Renal pelvis (tissue), 4 donors: ENCODE results near the gene FAM200B. TPM values are rescaled to one million over a fixed set of nuclear protein-coding genes. Genes with fewer than 3 reads are reported as not detected.
"Not testable (repeated sequence)": the region's sequence is repeated elsewhere in the genome, so short reads cannot be mapped to it uniquely, and the experiment has no call there.

Experiments used
- DNase-seq: peaks from one replicate; pipeline ENCODE4 v3.0.0-alpha.2; 2013
- polyA plus RNA-seq, 3 donors: library from polyadenylated mRNA; unstranded; fragments of 120-200 nt; gene quantifications; one replicate each; pipeline ENCODE4 v1.2.1, GENCODE V29; 2013; ENCODE audit not compliant: insufficient read length in 3 of 3

The FAM200B gene
- polyA plus RNA-seq, 3 donors, result 59.8 to 63.1 (median 61.6) TPM

DNA sequence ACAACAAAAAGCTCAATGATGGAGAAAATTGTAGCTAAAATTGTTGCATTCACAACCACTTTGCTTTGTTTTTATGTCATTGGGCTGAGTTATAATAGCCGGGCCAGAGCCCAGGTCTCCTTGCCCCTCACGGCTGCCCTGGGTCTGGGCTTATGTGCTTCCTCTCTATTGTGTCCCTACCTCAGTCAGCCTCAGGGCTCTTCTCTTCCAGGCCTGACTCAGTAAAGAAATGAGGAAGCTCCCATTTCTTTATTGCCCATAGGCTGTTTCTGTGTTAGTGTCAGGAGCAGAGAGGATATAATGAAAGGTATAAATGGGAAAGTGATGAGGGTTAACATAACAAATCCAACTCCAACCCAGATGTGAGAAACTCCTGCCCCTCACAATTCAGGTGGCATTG lies 39.2 kb downstream of the FAM200B start:
- no peak for DNase-seq

DNA sequence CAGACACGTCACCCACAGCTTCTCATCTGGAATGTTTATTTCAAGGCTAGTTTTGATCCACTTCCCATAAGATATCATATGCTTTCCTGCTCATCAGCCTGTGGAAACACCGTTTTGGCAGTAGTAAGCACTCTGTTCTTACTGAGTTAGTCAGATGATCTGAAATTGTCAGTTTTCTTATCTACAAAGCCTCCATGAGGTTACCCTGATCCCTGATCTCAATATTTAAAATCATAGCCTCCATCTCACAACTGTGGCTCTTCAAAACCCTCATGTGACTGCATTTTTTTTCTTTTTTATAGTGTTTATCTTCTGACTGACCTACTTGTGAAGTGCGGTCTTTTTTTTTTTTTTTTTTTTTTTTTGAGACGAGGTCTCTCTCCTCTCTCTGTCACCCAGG lies 44.0 kb downstream of the FAM200B start:
- no peak for DNase-seq

DNA sequence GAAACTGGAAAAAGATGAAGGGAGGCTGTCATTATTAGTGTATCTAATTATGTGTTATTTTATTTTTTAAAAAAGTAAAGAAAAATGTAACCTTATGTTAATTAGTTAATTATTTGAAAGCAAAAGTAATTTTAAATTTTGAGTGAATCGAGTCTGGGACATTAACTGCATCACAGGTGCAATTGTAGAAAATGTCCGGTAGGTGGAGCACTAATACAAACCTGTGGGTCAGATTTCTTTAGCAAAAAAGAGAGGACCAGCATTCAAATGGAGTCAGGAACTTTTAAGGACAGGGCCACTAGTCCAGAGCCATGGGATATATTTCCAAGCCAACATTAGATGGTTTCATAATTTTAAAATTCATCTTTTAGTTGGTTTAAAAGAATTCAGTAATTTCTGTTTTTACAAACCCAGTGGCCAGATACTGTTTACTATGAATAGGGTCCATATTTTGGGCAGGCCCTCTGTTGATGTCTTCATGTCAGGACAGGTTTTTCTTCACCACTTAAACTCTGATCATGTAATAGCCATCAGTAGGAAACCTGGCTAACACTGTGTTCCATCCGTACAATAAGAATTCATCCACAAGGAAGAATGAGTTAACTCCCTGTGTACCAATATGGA lies 48.4 kb downstream of the FAM200B start:
- DNase-seq, result no peak

DNA sequence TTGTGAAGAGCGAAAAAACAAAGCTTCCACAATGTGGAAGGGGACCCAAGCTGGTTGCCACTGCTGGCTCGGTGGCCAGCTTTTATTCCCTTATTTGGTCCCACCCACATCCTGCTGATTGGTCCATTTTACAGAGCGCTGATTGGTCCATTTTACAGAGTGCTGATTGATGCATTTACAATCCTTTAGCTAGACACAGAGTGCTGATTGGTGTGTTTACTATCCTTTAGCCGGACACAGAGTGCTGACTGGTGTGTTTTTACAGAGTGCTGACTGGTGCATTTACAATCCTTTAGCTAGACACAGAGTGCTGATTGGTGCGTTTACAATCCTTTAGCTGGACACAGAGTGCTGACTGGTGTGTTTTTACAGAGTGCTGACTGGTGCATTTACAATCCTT lies 51.4 kb downstream of the FAM200B start:
- DNase-seq, result not testable (repeated sequence)

DNA sequence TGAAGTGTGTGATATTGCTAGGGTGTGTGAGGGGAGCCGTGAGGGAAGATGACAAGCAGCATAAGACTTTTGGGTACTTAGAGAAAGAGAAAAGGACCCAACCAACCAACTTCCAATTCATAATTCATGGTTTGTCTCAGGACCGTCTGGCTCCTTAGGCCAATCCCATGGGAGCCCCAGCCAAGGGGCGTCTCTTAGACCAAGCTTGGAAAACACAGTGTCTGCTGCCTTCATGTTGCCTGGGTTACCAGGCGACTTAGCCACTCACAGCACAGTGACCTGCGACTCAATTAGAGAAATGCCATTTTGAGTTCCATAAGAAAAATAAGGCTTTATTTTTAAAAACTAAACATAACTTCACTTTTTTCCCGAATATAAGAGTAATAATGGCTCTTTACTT lies 53.9 kb downstream of the FAM200B start:
- DNase-seq, result no peak

DNA sequence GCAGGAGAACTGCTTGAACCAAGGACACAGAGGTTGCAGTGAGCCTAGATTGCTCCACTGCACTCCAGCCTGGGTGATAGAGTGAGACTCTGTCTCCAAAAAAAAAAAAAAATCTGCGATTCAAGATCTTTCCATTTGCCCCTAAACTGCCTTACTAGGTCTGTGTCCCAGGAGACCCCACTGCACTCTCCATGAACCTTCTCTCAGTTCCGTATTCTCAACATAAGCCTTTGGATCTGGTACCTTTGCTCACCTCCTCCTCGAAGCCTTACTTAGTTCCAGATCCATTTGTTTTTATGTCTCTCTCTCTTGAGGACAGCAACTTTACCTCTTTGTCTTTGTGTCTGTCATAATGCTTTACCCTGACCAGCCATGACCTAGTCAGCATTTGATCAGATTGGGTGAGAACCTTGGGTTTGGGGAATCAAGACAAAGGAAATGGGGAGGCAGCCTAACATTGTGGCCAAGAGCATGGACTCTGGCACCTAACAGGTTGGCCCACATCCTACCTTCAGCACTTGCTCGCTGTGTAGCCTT lies 55.0 kb downstream of the FAM200B start:
- no peak for DNase-seq

DNA sequence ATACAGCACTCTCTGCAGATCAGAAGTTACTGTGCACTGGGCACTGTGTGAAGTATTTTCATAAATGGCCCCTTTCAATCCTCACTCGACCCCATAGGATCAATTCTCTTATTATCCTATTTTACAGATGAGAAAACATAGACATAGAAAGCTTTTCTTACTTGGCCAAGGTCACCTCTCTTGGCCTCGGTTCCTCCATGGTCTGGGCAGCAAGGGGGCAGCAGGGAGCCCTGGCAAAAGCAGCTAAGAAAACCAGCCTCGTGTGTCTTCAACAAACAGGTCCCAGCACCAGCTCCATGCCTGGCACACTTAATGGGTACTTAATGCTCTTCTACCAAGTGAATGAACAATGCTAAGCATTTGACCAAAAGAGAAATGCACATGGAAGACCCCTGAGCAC lies 55.6 kb downstream of the FAM200B start:
- DNase-seq, result no peak

DNA sequence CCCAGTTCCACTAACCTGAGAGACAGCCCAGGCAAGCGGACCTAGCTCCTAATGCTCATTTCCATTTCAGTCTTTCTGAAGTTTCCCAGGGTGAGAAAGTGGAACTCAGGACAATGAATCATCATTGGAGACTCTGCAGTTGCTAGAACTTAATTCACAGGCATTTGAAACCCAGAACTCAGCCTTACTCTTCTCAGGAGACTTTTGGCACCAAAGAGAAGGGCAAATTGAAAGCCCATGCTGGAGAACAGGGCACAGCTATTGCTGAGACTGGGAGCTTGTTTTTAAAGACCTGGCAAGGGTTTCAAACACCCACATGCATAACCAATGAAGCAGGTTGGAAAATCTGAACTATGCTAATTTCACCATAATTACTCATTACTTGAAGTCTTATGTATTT lies 57.2 kb downstream of the FAM200B start:
- no peak for DNase-seq

Other genes starting within 250 kb of the FAM200B start
- 10 to 100 TPM; 48.1 to 58.4 (median 49.0) TPM for gene CC2D2A, start 211.9 kb upstream of the FAM200B start, polyA plus RNA-seq
- gene FBXL5, start 26.5 kb upstream of the FAM200B start, polyA plus RNA-seq, result 100 to 1,000 TPM; 109 to 116 (median 110) TPM
- 10 to 100 TPM; 13.8 to 15.6 (median 15.2) TPM for gene BST1, start 21.2 kb downstream of the FAM200B start, polyA plus RNA-seq
- 1 to 10 TPM in 1 of 3 donors, under 1 TPM in 2; 0.64 to 1.1 (median 0.73) TPM for gene CD38, start 96.5 kb downstream of the FAM200B start, polyA plus RNA-seq